GM03348 (cell line): ENCODE results near the gene FOXI1.
"Not testable (repeated sequence)": the region's sequence is repeated elsewhere in the genome, so short reads cannot be mapped to it uniquely, and the experiment has no call there.

Experiments
- DNase-seq: peaks from one replicate; pipeline ENCODE4 v3.0.0; 2012; ENCODE audit warnings: low spot score

Gene FOXI1

GRCh38 chr5:170126061-170126460, 20.4 kb downstream of the FOXI1 start:
- DNase-seq = no peak

- DNase-seq = no peak
Observed at GRCh38 chr5:170126626-170127025, 20.9 kb downstream of the FOXI1 start.

DNA sequence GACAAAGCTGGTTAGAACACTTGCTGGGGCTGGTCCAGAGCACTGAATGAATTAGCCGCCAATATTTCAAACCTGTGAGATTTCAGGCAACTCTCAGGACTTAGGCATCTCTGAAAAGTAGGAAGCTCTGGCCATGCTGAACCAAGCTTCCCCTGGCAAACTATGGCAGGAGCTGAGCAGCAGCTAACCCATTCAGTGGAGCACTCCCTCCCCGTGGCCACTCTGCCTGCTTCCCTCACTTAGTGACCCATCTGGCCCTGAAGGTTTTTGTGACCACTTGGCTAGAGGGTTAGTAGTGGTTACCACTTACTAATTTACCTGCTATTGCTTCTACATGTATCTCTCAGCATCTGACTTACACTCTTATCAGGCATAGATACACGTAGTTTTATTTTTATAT, 25.5 kb downstream of the FOXI1 start:
- no peak for DNase-seq

GRCh38 chr5:170132269-170132975, 26.7 kb downstream of the FOXI1 start:
- DNase-seq = peak; percentile 81

GRCh38 chr5:170132976-170133448, 27.3 kb downstream of the FOXI1 start:
- no peak for DNase-seq

- DNase-seq = no peak
Observed at GRCh38 chr5:170135796-170136490, 30.2 kb downstream of the FOXI1 start.

DNA sequence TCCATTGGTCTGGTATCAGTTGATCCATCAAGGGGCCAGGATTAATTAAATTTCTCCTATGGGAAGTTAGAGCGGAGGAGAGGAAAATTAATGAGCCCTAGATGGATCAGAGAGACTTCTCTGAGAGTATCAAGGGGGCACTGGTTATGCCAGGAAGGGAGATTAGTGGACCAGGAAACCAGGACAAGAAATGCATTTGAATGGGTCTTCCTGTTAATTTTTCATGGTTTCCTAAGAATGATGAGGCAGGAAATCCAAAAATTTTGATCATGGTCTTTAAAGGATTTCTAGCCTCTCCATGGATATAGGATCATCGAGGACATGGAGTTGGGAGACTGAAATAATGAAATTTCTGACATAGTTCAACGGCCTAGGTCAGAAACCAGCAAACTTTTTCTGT, 30.8 kb downstream of the FOXI1 start:
- no peak for DNase-seq

DNA sequence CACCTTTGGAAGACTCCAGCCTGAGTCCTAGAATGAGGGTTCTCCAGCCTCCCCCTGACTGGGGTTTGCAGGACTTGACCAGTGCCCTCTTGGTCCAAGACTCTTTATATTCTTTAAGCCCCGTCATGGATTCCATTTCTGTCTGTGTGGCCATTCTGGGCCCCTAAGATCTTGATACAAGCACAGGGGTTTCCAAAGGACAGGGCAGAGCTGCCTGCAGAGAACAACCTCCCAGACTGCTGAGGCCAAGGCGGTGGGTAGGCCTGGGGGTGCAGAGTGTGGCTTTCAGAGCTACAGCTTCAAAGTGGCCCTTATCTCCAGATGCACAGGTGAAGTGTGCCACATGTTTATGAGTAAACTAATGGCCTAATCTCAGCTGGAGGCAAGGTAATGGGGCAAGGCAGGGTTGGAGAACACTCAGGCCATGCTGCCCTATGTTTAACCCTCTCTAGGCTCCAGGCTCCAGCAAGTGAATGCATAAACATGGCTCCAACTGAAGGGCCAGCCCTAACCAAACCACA, 32.1 kb downstream of the FOXI1 start:
- DNase-seq = no peak

DNA sequence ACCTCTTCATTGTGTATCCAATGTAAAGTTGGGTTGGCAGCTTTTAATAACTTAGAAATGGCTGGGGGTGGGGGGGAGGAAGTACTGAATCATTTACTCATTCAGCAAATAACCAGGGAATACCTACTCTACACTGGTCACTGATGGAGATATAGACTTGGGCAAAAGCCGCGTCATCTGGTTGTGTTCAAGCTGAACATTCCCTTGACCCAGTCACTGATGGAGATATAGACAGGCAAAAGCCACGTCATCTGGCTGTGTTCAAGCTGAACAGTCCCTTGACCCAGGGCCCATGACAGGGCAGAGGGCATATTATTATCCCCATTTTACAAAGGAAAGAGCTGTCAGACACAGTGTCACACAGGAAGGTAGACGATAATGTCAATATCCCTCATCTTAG, 32.6 kb downstream of the FOXI1 start:
- DNase-seq = no peak

DNA sequence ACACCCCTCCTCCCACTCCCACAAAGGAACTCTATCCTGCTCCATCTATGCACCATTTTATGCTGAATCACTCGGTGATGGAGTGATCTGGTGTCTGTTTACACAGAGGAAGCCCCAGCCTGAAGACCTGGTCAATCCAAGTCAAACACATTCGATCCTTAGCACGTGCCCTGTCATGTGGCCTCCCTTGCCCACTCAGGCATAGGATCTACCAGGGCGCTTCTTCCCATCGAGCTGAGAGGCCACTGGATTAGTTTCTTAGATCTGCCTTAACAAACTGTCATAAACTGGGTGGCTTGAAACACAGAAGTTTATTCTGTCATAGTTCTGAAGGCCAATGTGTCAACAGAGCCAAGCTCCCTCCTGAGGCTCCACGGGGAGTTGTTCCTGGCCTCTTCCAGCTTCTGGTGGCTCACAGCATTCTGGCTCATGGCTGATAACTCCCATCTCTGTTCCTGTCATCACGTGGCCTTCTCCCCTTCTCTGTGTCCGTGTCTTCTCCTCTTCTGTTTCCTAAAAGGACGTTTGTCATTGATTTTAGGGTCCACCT, 34.2 kb downstream of the FOXI1 start:
- DNase-seq = no peak

- not testable (repeated sequence) for DNase-seq
Observed at GRCh38 chr5:170141196-170141595, 35.5 kb downstream of the FOXI1 start.

DNA sequence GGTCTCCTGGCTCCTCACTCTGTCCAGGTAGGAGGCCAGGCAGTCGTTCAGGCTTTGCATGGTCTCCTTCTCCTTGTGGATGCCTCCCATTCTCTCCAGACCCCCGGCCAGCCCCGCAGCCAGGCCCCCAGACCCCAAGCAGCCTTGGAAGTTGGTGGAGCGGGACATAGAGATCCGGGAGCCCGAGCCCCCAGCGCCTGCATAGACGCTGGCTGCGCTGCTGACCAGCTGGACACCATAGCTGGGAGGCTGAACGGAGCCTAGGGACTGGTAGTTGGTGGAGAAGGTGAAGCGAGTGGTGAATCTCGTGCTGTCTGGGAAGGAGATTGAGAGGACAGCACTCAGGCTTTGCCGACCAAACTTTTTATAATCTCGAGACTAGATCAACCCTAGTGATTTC, 35.9 kb downstream of the FOXI1 start:
- no peak for DNase-seq

- DNase-seq = no peak
Observed at GRCh38 chr5:170142196-170142595, 36.5 kb downstream of the FOXI1 start.

GRCh38 chr5:170143091-170143490, 37.4 kb downstream of the FOXI1 start:
- no peak for DNase-seq

GRCh38 chr5:170143710-170144109, 38.0 kb downstream of the FOXI1 start:
- no peak for DNase-seq

DNA sequence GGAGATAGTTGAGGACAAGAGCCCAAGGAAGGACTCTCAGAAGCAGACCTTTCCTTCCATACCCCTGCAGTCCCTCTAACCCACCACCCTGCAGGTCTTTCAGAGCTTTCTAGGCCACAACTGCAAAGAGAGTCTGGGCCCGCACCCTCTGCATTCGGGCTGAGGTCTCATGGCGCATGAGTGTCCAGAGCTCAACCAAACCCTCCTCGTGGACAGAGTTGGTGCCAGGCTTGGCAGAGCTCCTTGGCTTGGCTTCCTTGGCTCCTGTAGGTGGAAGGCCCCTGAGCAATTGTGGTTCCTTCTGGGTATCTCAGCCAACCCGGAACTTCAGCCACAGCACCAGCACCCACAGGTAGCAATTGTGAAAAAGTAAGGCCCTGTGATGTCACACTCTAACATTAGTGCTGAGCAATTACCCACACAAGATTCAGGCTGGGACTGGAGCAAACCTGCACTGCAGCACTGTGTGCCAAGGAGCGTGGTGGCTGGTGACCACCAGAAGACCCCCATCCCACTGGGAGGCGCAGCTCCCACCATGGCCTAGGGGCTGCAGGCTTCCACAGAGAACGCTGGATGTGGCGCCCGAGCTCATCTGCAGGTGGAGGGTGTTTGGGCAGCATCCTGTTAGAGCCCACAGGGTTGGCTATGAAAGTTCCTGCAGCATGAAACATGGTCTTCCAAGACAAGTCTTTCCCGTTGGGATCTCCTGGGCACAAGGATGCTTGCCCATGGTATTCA, 38.8 kb downstream of the FOXI1 start:
- no peak for DNase-seq

DNA sequence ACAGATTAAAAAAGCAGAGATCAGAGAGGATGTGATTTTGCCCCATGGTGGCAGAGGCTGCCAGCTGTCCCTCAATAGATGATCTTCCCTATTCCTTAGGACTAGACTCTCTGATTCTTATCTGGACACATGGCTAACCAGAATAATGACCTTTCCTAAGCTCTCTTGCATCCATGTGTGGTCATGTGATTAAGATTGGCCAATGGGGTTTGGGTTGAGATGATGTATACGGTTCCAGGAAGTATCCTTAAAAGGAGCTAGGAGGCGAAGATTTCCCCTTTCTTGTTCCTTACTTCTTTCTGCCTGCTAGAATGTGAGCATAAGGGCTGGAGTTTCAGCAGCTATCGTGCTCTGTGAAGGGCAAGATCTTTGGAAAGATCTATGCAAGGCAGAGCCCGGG, 39.8 kb downstream of the FOXI1 start:
- DNase-seq = no peak

- no peak for DNase-seq
Observed at GRCh38 chr5:170147051-170147752, 41.5 kb downstream of the FOXI1 start.

- DNase-seq = no peak
Observed at GRCh38 chr5:170147753-170148264, 42.1 kb downstream of the FOXI1 start.

- no peak for DNase-seq
Observed at GRCh38 chr5:170148430-170149205, 42.9 kb downstream of the FOXI1 start.

- no peak for DNase-seq
Observed at GRCh38 chr5:170149206-170149515, 43.5 kb downstream of the FOXI1 start.
